ENCODE results near the gene PGAP3.

Gene PGAP3

GRCh38 chr17:39653662-39654331 lies 34.1 kb downstream of the PGAP3 start:
- Histone ChIP-seq H3K27ac (ENCODE audit: extremely low read depth, low read depth, low read length) (no peak overlapping the region), H3K36me3 (ENCODE audit: control insufficient read depth in 2 of 2, insufficient read depth in 1 of 2, low read length in 2 of 2) (peaks cover 0 to 29% of the 10 kb centered on the region in 2 experiments; a peak in 2 of 3 replicates), H3K4me3 (ENCODE audit: low read depth, low read length) (no peak overlapping the region), H3K9me3 (ENCODE audit: control insufficient read depth, insufficient read depth, low read depth, low read length) (no peaks in the 10 kb centered on the region), H3K4me1 (ENCODE audit: control insufficient read depth, insufficient read depth, low read length) (peaks cover 2% of the 10 kb centered on the region; the same call in 1 of the 2 replicates)
- TF ChIP-seq ZNF580 (tag by site-specific recombination; IDR thresholded peaks at IDR 0.05) (peak; percentile 87), SCRT1 (tag by site-specific recombination; IDR thresholded peaks at IDR 0.05; ENCODE audit: borderline replicate concordance) (peak; percentile 69; the same call in 1 of the 2 replicates), ZNF354C (tag by site-specific recombination; IDR thresholded peaks at IDR 0.05; ENCODE audit: borderline replicate concordance, low read depth) (no peak), ZFHX2 (tag by site-specific recombination; conservative IDR thresholded peaks at IDR 0.05) (no peak), MZF1 (tag by site-specific recombination; IDR thresholded peaks at IDR 0.05; ENCODE audit: borderline replicate concordance) (no peak), ZNF707 (tag by site-specific recombination; IDR thresholded peaks at IDR 0.05) (no peak), KLF1 (tag by site-specific recombination; IDR thresholded peaks at IDR 0.05) (0 out of 2 replicates have a peak, but pooled peaks have one; percentile 0), SP7 (tag by site-specific recombination; IDR thresholded peaks at IDR 0.05) (no peak), SCRT2 (tag by site-specific recombination; IDR thresholded peaks at IDR 0.05) (peak; percentile 79), ZNF341 (tag by site-specific recombination; IDR thresholded peaks at IDR 0.05; ENCODE audit: low read depth) (peak; percentile 27; the same call in 1 of the 2 replicates), ZNF654 (tag by site-specific recombination; IDR thresholded peaks at IDR 0.05; ENCODE audit: low read depth) (peak; percentile 37), ZBTB44 (tag by site-specific recombination; IDR thresholded peaks at IDR 0.05) (no peak), ZNF530 (tag by site-specific recombination; IDR thresholded peaks at IDR 0.05; ENCODE audit: low read depth) (no peak), ZNF24 (tag by site-specific recombination; IDR thresholded peaks at IDR 0.05) (peak; percentile 91), ZNF2 (tag by site-specific recombination; IDR thresholded peaks at IDR 0.05) (0 out of 2 replicates have a peak, but pooled peaks have one; percentile 22), ZBTB21 (tag by site-specific recombination; IDR thresholded peaks at IDR 0.05) (no peak), CTCF (tag by site-specific recombination; IDR thresholded peaks at IDR 0.05) (peak; percentile 64), ZNF266 (tag by site-specific recombination; IDR thresholded peaks at IDR 0.05; ENCODE audit: low read depth) (no peak)
- CTCF ChIA-PET: interaction anchor here (0.5 to 11.9 kb wide), 37 partner anchors 10 to 462 kb away, joined by 3 to 220 read pairs (median 4); partner anchors contain the start of genes ERBB2, MIEN1, PNMT and PPP1R1B
- POLR2A ChIA-PET: interaction anchor here (0.6 to 1.7 kb wide), 10 partner anchors 10 to 327 kb away, joined by 3 to 6 read pairs (median 4); partner anchors contain the start of genes ERBB2, GSDMB, PGAP3 and PSMD3

GRCh38 chr17:39653316-39653661 lies 34.6 kb downstream of the PGAP3 start:
- H3K4me3 ChIP-seq (ENCODE audit: low read depth, low read length): no peak overlapping the region
- H3K27ac ChIP-seq (ENCODE audit: extremely low read depth, low read depth, low read length): peak overlapping the region; percentile 6; the same call in 1 of the 2 replicates
- CTCF ChIA-PET: interaction anchor here (0.5 to 11.9 kb wide), 31 partner anchors 10 to 462 kb away, joined by 3 to 220 read pairs (median 4); partner anchors contain the start of genes ERBB2, MIEN1, PNMT and PPP1R1B
- H3K4me1 ChIP-seq (ENCODE audit: control insufficient read depth, insufficient read depth, low read length): peaks cover 2% of the 10 kb centered on the region; the same call in 1 of the 2 replicates
- H3K36me3 ChIP-seq (ENCODE audit: control insufficient read depth in 2 of 2, insufficient read depth in 1 of 2, low read length in 2 of 2): peaks cover 0 to 24% of the 10 kb centered on the region in 2 experiments; a peak in 2 of 3 replicates
- no peaks in the 10 kb centered on the region for H3K9me3 ChIP-seq (ENCODE audit: control insufficient read depth, insufficient read depth, low read depth, low read length)
- POLR2A ChIA-PET: interaction anchor here (1.0 to 1.6 kb wide), 8 partner anchors 10 to 265 kb away, joined by 3 to 6 read pairs (median 4); partner anchors contain the start of genes ERBB2, GSDMB and PGAP3
- TF ChIP-seq ZNF837 (tag by site-specific recombination; IDR thresholded peaks at IDR 0.05): no peak
- no peak for TF ChIP-seq ZNF670 (tag by site-specific recombination; IDR thresholded peaks at IDR 0.05; ENCODE audit: low read depth)
- TF ChIP-seq PATZ1 (tag by site-specific recombination; IDR thresholded peaks at IDR 0.05): 0 out of 2 replicates have a peak, but pooled peaks have one; percentile 14
- no peak for TF ChIP-seq ZNF138 (tag by site-specific recombination; IDR thresholded peaks at IDR 0.05; ENCODE audit: borderline replicate concordance)
- TF ChIP-seq ZNF623 (tag by site-specific recombination; IDR thresholded peaks at IDR 0.05): no peak
- no peak for TF ChIP-seq ZFP3 (tag by site-specific recombination; IDR thresholded peaks at IDR 0.05; ENCODE audit: low read depth)
- TF ChIP-seq ZBTB44 (tag by site-specific recombination; IDR thresholded peaks at IDR 0.05): no peak
- TF ChIP-seq PRDM6 (tag by site-specific recombination; IDR thresholded peaks at IDR 0.05): no peak

Measured in HEK293 (cell line).